NCI-H345 treated with DMSO at 0.1 percent for 48 hours (cell line): ENCODE measurements around the gene TLE4.
A peak's percentile ranks its signal among the peaks of the same experiment; 100 is the strongest.
"Not testable (repeated sequence)": the region's sequence is repeated elsewhere in the genome, so short reads cannot be mapped to it uniquely, and the experiment has no call there.

Source experiments
- DNase-seq: peaks from one replicate; lab custom pipeline; 2025; ENCODE audit not compliant: unreplicated experiment; lab: John Stamatoyannopoulos, UW

Gene TLE4

GRCh38 chr9:79709743-79710674, 138.2 kb downstream of the TLE4 start:
- DNase-seq: no peak

- no peak for DNase-seq
Measured at GRCh38 chr9:79711874-79712273, 140.1 kb downstream of the TLE4 start.

GRCh38 chr9:79719021-79719420, 147.3 kb downstream of the TLE4 start:
- no peak for DNase-seq

- no peak for DNase-seq
Measured at GRCh38 chr9:79719989-79720388, 148.2 kb downstream of the TLE4 start.

GRCh38 chr9:79731171-79731890, 159.6 kb downstream of the TLE4 start:
- DNase-seq: no peak

- no peak for DNase-seq
Measured at GRCh38 chr9:79735023-79735779, 163.4 kb downstream of the TLE4 start.

GRCh38 chr9:79736051-79736450, 164.3 kb downstream of the TLE4 start:
- DNase-seq: no peak

GRCh38 chr9:79741381-79741780, 169.6 kb downstream of the TLE4 start:
- no peak for DNase-seq

GRCh38 chr9:79742110-79742721, 170.5 kb downstream of the TLE4 start:
- no peak for DNase-seq

GRCh38 chr9:79744521-79744920, 172.8 kb downstream of the TLE4 start:
- DNase-seq: no peak

GRCh38 chr9:79745752-79746336, 174.1 kb downstream of the TLE4 start:
- no peak for DNase-seq

- not testable (repeated sequence) for DNase-seq
Measured at GRCh38 chr9:79751895-79752466, 180.2 kb downstream of the TLE4 start.

- DNase-seq: no peak
Measured at GRCh38 chr9:79756414-79756813, 184.6 kb downstream of the TLE4 start.

- no peak for DNase-seq
Measured at GRCh38 chr9:79757074-79757473, 185.3 kb downstream of the TLE4 start.

- DNase-seq: no peak
Measured at GRCh38 chr9:79757881-79758669, 186.3 kb downstream of the TLE4 start.

GRCh38 chr9:79759460-79759859, 187.7 kb downstream of the TLE4 start:
- DNase-seq: no peak

- no peak for DNase-seq
Measured at GRCh38 chr9:79762070-79762469, 190.3 kb downstream of the TLE4 start.

- DNase-seq: peak; percentile 15
Measured at GRCh38 chr9:79763671-79764285, 192.0 kb downstream of the TLE4 start.

- no peak for DNase-seq
Measured at GRCh38 chr9:79764374-79764773, 192.6 kb downstream of the TLE4 start.
